Upper lobe of left lung (tissue), 6 donors: ENCODE data around the gene SGCD. TPM values are rescaled to one million over a fixed set of nuclear protein-coding genes. Genes with fewer than 3 reads are reported as not detected.

Experiments
- ATAC-seq, 2 donors: fragments of 200-7000 bp; cut with Tn5 transposase; one replicate each; pipeline ENCODE4 v1.9.1; 2022; ENCODE audit warnings: mild to moderate bottlenecking in 2 of 2, moderate library complexity in 2 of 2; ENCODE audit not compliant: low FRiP score in 2 of 2
- DNase-seq, 2 donors: peaks; one replicate each; pipeline ENCODE4 v3.0.0-alpha.2; 2019 to 2020
- H3K27ac ChIP-seq, 4 donors: fragments of 200-600 bp; sonication (generic); one replicate each; pipeline ENCODE4 v1.5.1; 2016 to 2019
- H3K27me3 ChIP-seq, 4 donors: fragments of 200-600 bp; sonication (generic); one replicate each; pipeline ENCODE4 v1.5.1; 2017 to 2019
- H3K36me3 ChIP-seq, 4 donors: fragments of 200-600 bp; sonication (generic); one replicate each; pipeline ENCODE4 v1.5.1; 2016 to 2019
- H3K4me1 ChIP-seq, 4 donors: fragments of 200-600 bp; sonication (generic); one replicate each; pipeline ENCODE4 v1.5.1; 2018 to 2019
- H3K4me3 ChIP-seq, 4 donors: fragments of 200-600 bp; sonication (generic); one replicate each; pipeline ENCODE4 v1.5.1; 2017 to 2019; ENCODE audit warnings: mild to moderate bottlenecking in 2 of 4, moderate library complexity in 1 of 4
- H3K9me3 ChIP-seq, 4 donors: fragments of 200-600 bp; sonication (generic); one replicate each; pipeline ENCODE4 v1.5.1; 2018 to 2019
- CTCF ChIP-seq, 6 experiments: fragments of 450-650 bp in 4 of 6; fragments of 200-600 bp in 2 of 6; sonication (generic) in 2 of 6; IDR thresholded peaks; one replicate each; pipeline ENCODE4 v1.5.1; 2016 to 2019; ENCODE audit warnings: antibody characterized with exemption in 6 of 6
- EP300 ChIP-seq, 4 donors: sonication (generic); formaldehyde crosslinking; IDR thresholded peaks; one replicate each; pipeline ENCODE4 v1.5.1; 2017; ENCODE audit warnings: antibody characterized with exemption in 4 of 4, control low read depth in 2 of 4
- POLR2A ChIP-seq, 4 donors: fragments of 450-650 bp; IDR thresholded peaks; one replicate each; pipeline ENCODE4 v1.5.1; 2016 to 2017; ENCODE audit warnings: antibody characterized with exemption in 4 of 4, mild to moderate bottlenecking in 2 of 4
- POLR2AphosphoS5 ChIP-seq, 2 donors: sonication (generic); formaldehyde crosslinking; IDR thresholded peaks; one replicate each; pipeline ENCODE4 v1.5.1; 2017; ENCODE audit warnings: antibody characterized with exemption in 2 of 2
- WGBS, 2 donors: methylation state at CpG; one replicate each; pipeline ENCODE4 v1.1.5; 2017 to 2018; 5-methylcytosine and 5-hydroxymethylcytosine counted together
- total RNA-seq, 6 donors: library from RNA; depleted of rRNA in 4 of 6; stranded (reverse); fragments of >200 nt in 4 of 6; gene quantifications; one replicate each; pipeline versions ENCODE4 v1.1.0 to v1.2.1, GENCODE V29; 2016 to 2021
- donor health status: DM: no; HTN: no; CAD: no; lungs with moderate emphysema.
- donor health status: DM: no; HTN: yes; CAD: no; lungs with severe emphysema.

Gene SGCD
- total RNA-seq, 6 donors from 2014 or later: 1.0 to 7.8 (median 1.8) TPM

GRCh38 chr5:156543348-156544145 is 216.6 kb downstream of the SGCD start:
- TF ChIP-seq EP300 (IDR thresholded peaks at IDR 0.05) (no peak), CTCF (IDR thresholded peaks at IDR 0.05) (no peak), POLR2AphosphoS5 (IDR thresholded peaks at IDR 0.05) (no peak), POLR2A (IDR thresholded peaks at IDR 0.05) (no peak)
- H3K4me3 ChIP-seq: no peak overlapping the region
- H3K27ac ChIP-seq: no peak overlapping the region
- DNase-seq: no peak
- no peaks in the 10 kb centered on the region for H3K27me3 ChIP-seq
- ATAC-seq: no peak
- H3K36me3 ChIP-seq: no peaks in the 10 kb centered on the region
- H3K4me1 ChIP-seq: no peaks in the 10 kb centered on the region
- 57 to 60% methylated on average over 5 of the region's 5 CpGs for WGBS, 2 donors
- H3K9me3 ChIP-seq: no peaks in the 10 kb centered on the region

- no peaks in the 10 kb centered on the region for H3K9me3 ChIP-seq
- no peak overlapping the region for H3K27ac ChIP-seq
- H3K36me3 ChIP-seq: no peaks in the 10 kb centered on the region
- no peaks in the 10 kb centered on the region for H3K27me3 ChIP-seq
- WGBS, 2 donors: 77 to 88% methylated on average over 3 of the region's 3 CpGs
- H3K4me1 ChIP-seq: no peaks in the 10 kb centered on the region
- ATAC-seq: no peak
- no peak for TF ChIP-seq EP300 (IDR thresholded peaks at IDR 0.05)
- TF ChIP-seq POLR2A (IDR thresholded peaks at IDR 0.05): no peak
- TF ChIP-seq POLR2AphosphoS5 (IDR thresholded peaks at IDR 0.05): no peak
- TF ChIP-seq CTCF (IDR thresholded peaks at IDR 0.05): no peak
- DNase-seq: no peak
- H3K4me3 ChIP-seq: no peak overlapping the region
Measured at GRCh38 chr5:156552855-156553358, 225.9 kb downstream of the SGCD start.

- ATAC-seq (no peak), DNase-seq (no peak)
- WGBS, 2 donors: 55 to 72% methylated on average over 1 of the region's 1 CpG
- H3K27ac ChIP-seq: no peak overlapping the region
- H3K9me3 ChIP-seq: no peaks in the 10 kb centered on the region
- TF ChIP-seq EP300 (IDR thresholded peaks at IDR 0.05) (no peak), CTCF (IDR thresholded peaks at IDR 0.05) (no peak), POLR2AphosphoS5 (IDR thresholded peaks at IDR 0.05) (no peak), POLR2A (IDR thresholded peaks at IDR 0.05) (no peak)
- H3K36me3 ChIP-seq: no peaks in the 10 kb centered on the region
- no peak overlapping the region for H3K4me3 ChIP-seq
- H3K4me1 ChIP-seq: no peaks in the 10 kb centered on the region
- no peaks in the 10 kb centered on the region for H3K27me3 ChIP-seq
Measured at GRCh38 chr5:156556666-156557406, 229.9 kb downstream of the SGCD start.

GRCh38 chr5:156560002-156560401 is 233.0 kb downstream of the SGCD start:
- ATAC-seq (no peak), DNase-seq (no peak)
- Histone ChIP-seq H3K36me3 (no peaks in the 10 kb centered on the region), H3K4me3 (no peak overlapping the region), H3K27ac (no peak overlapping the region), H3K9me3 (no peaks in the 10 kb centered on the region), H3K4me1 (no peaks in the 10 kb centered on the region), H3K27me3 (no peaks in the 10 kb centered on the region)
- WGBS, 2 donors: 62 to 67% methylated on average over 2 of the region's 2 CpGs
- no peak for TF ChIP-seq POLR2A (IDR thresholded peaks at IDR 0.05)
- no peak for TF ChIP-seq POLR2AphosphoS5 (IDR thresholded peaks at IDR 0.05)
- TF ChIP-seq CTCF (IDR thresholded peaks at IDR 0.05): no peak
- no peak for TF ChIP-seq EP300 (IDR thresholded peaks at IDR 0.05)
